Erythroblast (primary cell): Measurements from ENCODE around the gene FAM170B.

Source experiments
- GATA1 ChIP-seq: IDR thresholded peaks from 2 replicates; pipeline ENCODE4 v1.6.1; 2011; ENCODE audit warnings: low read depth, mild to moderate bottlenecking, control low read depth, low read length, moderate library complexity
- POLR2A ChIP-seq: IDR thresholded peaks from 2 replicates; pipeline ENCODE4 v1.6.1; 2011; ENCODE audit warnings: mild to moderate bottlenecking, low read length

GRCh38 chr10:49178489-49179471 lies 45.0 kb upstream of the FAM170B start:
- TF ChIP-seq POLR2A = no peak
- no peak for TF ChIP-seq GATA1
